ENCODE measurements around the gene KNG1. TPM values are rescaled to one million over a fixed set of nuclear protein-coding genes. Genes with fewer than 3 reads are reported as not detected.

The KNG1 gene
- total RNA-seq, 1 experiment from 2014 or later: 0.25 TPM

DNA sequence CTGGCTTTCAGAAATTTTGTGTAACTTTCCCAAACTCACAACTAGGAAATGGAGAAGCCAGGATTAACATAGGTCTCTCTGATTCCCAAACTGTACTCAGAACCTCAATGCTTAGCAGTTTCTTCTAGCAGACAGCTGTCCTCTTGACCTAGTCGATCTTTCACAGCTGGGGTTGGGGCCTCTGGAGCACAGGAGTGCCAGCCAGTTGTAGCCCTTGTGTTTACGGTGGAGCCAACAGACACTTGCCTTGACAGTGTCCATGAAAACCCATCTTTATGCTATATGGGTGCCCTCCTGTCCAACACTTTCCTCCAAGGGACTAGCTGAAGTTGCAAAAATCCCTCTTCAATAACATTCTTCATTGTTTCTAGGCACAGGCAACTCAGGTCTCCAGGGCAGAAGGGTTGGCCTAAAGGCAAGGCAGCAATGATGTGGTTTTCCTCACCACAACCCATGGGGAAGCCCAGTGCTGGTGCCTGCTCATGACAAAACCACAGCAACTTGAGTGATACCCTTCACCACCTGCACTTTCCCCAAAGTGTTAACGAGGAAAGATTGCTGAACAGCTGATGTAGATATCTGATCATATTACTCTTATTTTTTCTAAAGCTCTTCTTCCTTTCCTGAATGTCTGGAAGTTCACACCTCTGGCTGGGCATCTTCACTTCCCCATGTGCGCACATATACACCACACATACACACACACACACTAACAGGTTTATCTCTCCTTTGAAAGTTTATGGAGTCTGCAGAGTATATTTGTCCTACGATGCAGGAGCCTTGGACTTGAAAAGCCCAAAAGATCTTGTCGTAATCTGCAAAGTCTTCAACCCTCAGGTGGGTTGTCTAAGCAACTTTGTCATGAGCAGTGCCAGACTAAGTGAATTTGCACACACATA, 11.0 kb upstream of the KNG1 start:
- TF ChIP-seq ZFX (IDR thresholded peaks at IDR 0.05) (no peak), SRF (IDR thresholded peaks at IDR 0.05; ENCODE audit: low read depth) (no peak), ZBTB33 (IDR thresholded peaks at IDR 0.05; ENCODE audit: extremely low read depth, insufficient replicate concordance, low read length) (no peak), FOSL1 (IDR thresholded peaks at IDR 0.05; ENCODE audit: low read depth) (no peak), SIN3A (IDR thresholded peaks at IDR 0.05; ENCODE audit: low read depth) (no peak), RAD21 (IDR thresholded peaks at IDR 0.05; ENCODE audit: low read depth) (no peak), CBX3 (IDR thresholded peaks at IDR 0.05; ENCODE audit: low read depth) (no peak), ZNF274 (IDR thresholded peaks at IDR 0.05; ENCODE audit: low read depth, low read length) (no peak), CTCF (IDR thresholded peaks at IDR 0.05 in 2 of 3, conservative IDR thresholded peaks at IDR 0.05 in 1 of 3; ENCODE audit: borderline replicate concordance in 1 of 3, insufficient read depth in 1 of 3, low read depth in 2 of 3, low read length in 2 of 3) (no peak), ELF1 (IDR thresholded peaks at IDR 0.05; ENCODE audit: borderline replicate concordance, low read depth) (no peak), CEBPB (IDR thresholded peaks at IDR 0.05; ENCODE audit: low read depth) (no peak), JUND (IDR thresholded peaks at IDR 0.05) (no peak), SP1 (IDR thresholded peaks at IDR 0.05; ENCODE audit: low read depth) (no peak), YY1 (IDR thresholded peaks at IDR 0.05; ENCODE audit: extremely low read depth, insufficient replicate concordance, low read depth, low read length) (no peak), EGR1 (IDR thresholded peaks at IDR 0.05; ENCODE audit: low read depth) (no peak), POLR2AphosphoS5 (IDR thresholded peaks at IDR 0.05; ENCODE audit: low read depth, low read length) (no peak), TCF7L2 (IDR thresholded peaks at IDR 0.05; ENCODE audit: borderline replicate concordance, extremely low read depth, insufficient read depth, insufficient read length) (no peak), POLR2A (IDR thresholded peaks at IDR 0.05; ENCODE audit: borderline replicate concordance, extremely low read depth, insufficient read depth, insufficient read length) (no peak)
- TF ChIP-seq, protein P1, sequence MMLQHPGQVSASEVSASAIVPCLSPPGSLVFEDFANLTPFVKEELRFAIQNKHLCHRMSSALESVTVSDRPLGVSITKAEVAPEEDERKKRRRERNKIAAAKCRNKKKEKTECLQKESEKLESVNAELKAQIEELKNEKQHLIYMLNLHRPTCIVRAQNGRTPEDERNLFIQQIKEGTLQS (IDR thresholded peaks at IDR 0.05): no peak
- Histone ChIP-seq H3K4me1 (ENCODE audit: control insufficient read depth in 1 of 2, insufficient read depth in 2 of 2, low read length in 2 of 2) (no peaks in the 10 kb centered on the region), H3K9ac (ENCODE audit: low read length) (no peak overlapping the region), H3K9me3 (ENCODE audit: control insufficient read depth in 1 of 2, insufficient read depth in 1 of 2, low read depth in 1 of 2, low read length in 2 of 2) (no peaks in the 10 kb centered on the region), H4K20me1 (ENCODE audit: insufficient read depth) (no peaks in the 10 kb centered on the region), H3K79me2 (ENCODE audit: insufficient read depth, low read length) (no peaks in the 10 kb centered on the region), H3K4me2 (ENCODE audit: low read length) (no peak overlapping the region), H3K27ac (ENCODE audit: low read depth, low read length) (no peak overlapping the region), H2AFZ (ENCODE audit: low read depth, low read length, poor library complexity, severe bottlenecking) (no peak overlapping the region), H3K9me2 (ENCODE audit: insufficient read depth) (no peaks in the 10 kb centered on the region), H3K36me3 (ENCODE audit: control insufficient read depth in 1 of 2, insufficient read depth in 2 of 2, low read length in 2 of 2) (no peaks in the 10 kb centered on the region), H3K27me3 (ENCODE audit: insufficient read depth, low read length) (no peaks in the 10 kb centered on the region), H3K4me3 (replicated peaks in 1 of 2; ENCODE audit: low read depth in 1 of 2, low read length in 2 of 2) (no peak overlapping the region)
- ATAC-seq: no peak
- no peak for DNase-seq (ENCODE audit: low read depth, low spot score)
- ChIA-PET POLR2A (no interaction called here), RAD21 (ENCODE audit: low non-redundant PET in 1 of 2, low total read pairs in 2 of 2, uncharacterized antibody in 2 of 2, unreplicated experiment in 2 of 2) (no interaction called here), CTCF (interaction anchor here (1.1 kb wide), 1 partner anchor 91 kb away, joined by 3 read pairs; no protein-coding TSS in a partner anchor)
- intact Hi-C loops (cut with micrococcal nuclease): no loop called here
- no TSS peak for BruUV-seq (replicated peaks)

Measured in HCT116 (cell line).